SK-N-SH treated with all-trans-retinoic acid at 6 μM for 48 hours (cell line): ENCODE measurements around the gene OR51G2.
"Not testable (repeated sequence)": the region's sequence is repeated elsewhere in the genome, so short reads cannot be mapped to it uniquely, and the experiment has no call there.

Source experiments
- ATAC-seq: fragments of 200-7000 bp; cut with Tn5 transposase; 3 replicates; pipeline ENCODE4 v1.9.1; 2020; ENCODE audit warnings: mild to moderate bottlenecking, moderate library complexity
- ARNTL ChIP-seq: fragments of 450-650 bp; formaldehyde crosslinking; IDR thresholded peaks from 2 replicates; pipeline ENCODE4 v1.5.0; 2020; ENCODE audit warnings: low read depth, mild to moderate bottlenecking, moderate library complexity, borderline replicate concordance
- BACH2 ChIP-seq: fragments of 250-450 bp; sonication (Bioruptor Pico); IDR thresholded peaks from 2 replicates; pipeline ENCODE4 v1.9.0; 2021; ENCODE audit warnings: mild to moderate bottlenecking, borderline replicate concordance
- CREB5 ChIP-seq: fragments of 250-450 bp; sonication (Bioruptor Pico); IDR thresholded peaks from 2 replicates; pipeline ENCODE4 v1.5.1; 2020; ENCODE audit warnings: low read depth, mild to moderate bottlenecking, moderate library complexity
- CSDC2 ChIP-seq: fragments of 250-450 bp; sonication (Bioruptor Pico); IDR thresholded peaks from 2 replicates; pipeline ENCODE4 v1.5.0; 2020; ENCODE audit warnings: mild to moderate bottlenecking, moderate library complexity
- CSRNP3 ChIP-seq: fragments of 250-450 bp; sonication (Bioruptor Pico); IDR thresholded peaks from 2 replicates; pipeline ENCODE4 v1.5.1; 2021; ENCODE audit warnings: mild to moderate bottlenecking, moderate library complexity
- POU6F1 ChIP-seq: fragments of 250-450 bp; sonication (Bioruptor Pico); IDR thresholded peaks from 2 replicates; pipeline ENCODE4 v1.8.0; 2021; ENCODE audit warnings: low read depth, mild to moderate bottlenecking, moderate library complexity, borderline replicate concordance
- PPARA ChIP-seq: fragments of 250-450 bp; sonication (Bioruptor Pico); IDR thresholded peaks from 2 replicates; pipeline ENCODE4 v1.5.0; 2020; ENCODE audit warnings: mild to moderate bottlenecking, borderline replicate concordance
- RARB ChIP-seq: fragments of 250-450 bp; sonication (Bioruptor Pico); IDR thresholded peaks from 2 replicates; pipeline ENCODE4 v1.8.0; 2021; ENCODE audit warnings: mild to moderate bottlenecking, moderate library complexity
- SNAI2 ChIP-seq: fragments of 250-450 bp; sonication (Bioruptor Pico); IDR thresholded peaks from 2 replicates; pipeline ENCODE4 v1.5.0; 2020; ENCODE audit warnings: mild to moderate bottlenecking, moderate library complexity
- TCF4 ChIP-seq: fragments of 250-450 bp; sonication (Bioruptor Pico); IDR thresholded peaks from 2 replicates; pipeline ENCODE4 v1.8.0; 2021; ENCODE audit warnings: mild to moderate bottlenecking, moderate library complexity, borderline replicate concordance
- TSHZ2 ChIP-seq: fragments of 250-450 bp; sonication (Bioruptor Pico); IDR thresholded peaks from 2 replicates; pipeline ENCODE4 v1.5.0; 2020; ENCODE audit warnings: mild to moderate bottlenecking, moderate library complexity
- ZC3H10 ChIP-seq: fragments of 250-450 bp; sonication (Bioruptor Pico); IDR thresholded peaks from 2 replicates; pipeline ENCODE4 v1.5.1; 2021; ENCODE audit warnings: mild to moderate bottlenecking, moderate library complexity
- ZFP3 ChIP-seq: fragments of 250-450 bp; sonication (Bioruptor Pico); IDR thresholded peaks from 2 replicates; pipeline ENCODE4 v1.5.0; 2020; ENCODE audit warnings: mild to moderate bottlenecking, moderate library complexity
- ZFP30 ChIP-seq: fragments of 450-650 bp; formaldehyde crosslinking; IDR thresholded peaks from 2 replicates; pipeline ENCODE4 v1.5.0; 2022; ENCODE audit warnings: mild to moderate bottlenecking, moderate library complexity
- ZNF565 ChIP-seq: fragments of 450-650 bp; formaldehyde crosslinking; conservative IDR thresholded peaks from 2 replicates; pipeline ENCODE4 v1.5.0; 2020; ENCODE audit warnings: low read depth, mild to moderate bottlenecking, moderate library complexity
- ZNF70 ChIP-seq: fragments of 450-650 bp; formaldehyde crosslinking; IDR thresholded peaks from 2 replicates; pipeline ENCODE4 v1.5.0; 2020; ENCODE audit warnings: mild to moderate bottlenecking, moderate library complexity
- ZNF8 ChIP-seq: fragments of 450-650 bp; formaldehyde crosslinking; IDR thresholded peaks from 2 replicates; pipeline ENCODE4 v1.5.0; 2020; ENCODE audit warnings: mild to moderate bottlenecking, moderate library complexity

The OR51G2 gene

GRCh38 chr11:4960877-4961276 lies 41.7 kb upstream of the OR51G2 start:
- no peak for TF ChIP-seq ZC3H10 (CRISPR knock-in tag)
- TF ChIP-seq SNAI2 (CRISPR knock-in tag) = no peak
- no peak for TF ChIP-seq ZNF70
- ATAC-seq = no peak

- no peak for ATAC-seq
Measured at GRCh38 chr11:4957396-4957795, 38.2 kb upstream of the OR51G2 start.

GRCh38 chr11:4955613-4956012 lies 36.5 kb upstream of the OR51G2 start, which contains the start of gene OR51A2:
OR51A2 (minus strand) TSS chr11:4955713; CDS start chr11:4955713, 0 bp downstream.
- ATAC-seq = not testable (repeated sequence)

More at GRCh38 chr11:4957396-4957795, 38.2 kb upstream of the OR51G2 start:
- TF ChIP-seq ZNF70 (no peak), CREB5 (CRISPR knock-in tag) (no peak)

GRCh38 chr11:4947505-4947904 lies 28.4 kb upstream of the OR51G2 start, which contains the start of gene OR51A4:
OR51A4 (minus strand) TSS chr11:4947605; CDS start chr11:4947100, 505 bp downstream.
- no peak for TF ChIP-seq ZFP30
- TF ChIP-seq CSRNP3 (CRISPR knock-in tag) = no peak
- no peak for TF ChIP-seq ZFP3 (CRISPR knock-in tag)
- no peak for TF ChIP-seq ARNTL
- TF ChIP-seq RARB (CRISPR knock-in tag) = no peak
- TF ChIP-seq ZNF565 (CRISPR knock-in tag) = no peak

GRCh38 chr11:4936745-4937144 lies 17.6 kb upstream of the OR51G2 start:
- TF ChIP-seq TSHZ2 (CRISPR knock-in tag) (no peak), CSRNP3 (CRISPR knock-in tag) (no peak), SNAI2 (CRISPR knock-in tag) (no peak), ZNF8 (CRISPR knock-in tag) (no peak), TCF4 (CRISPR knock-in tag) (no peak), POU6F1 (no peak), RARB (CRISPR knock-in tag) (no peak), CSDC2 (CRISPR knock-in tag) (no peak), BACH2 (CRISPR knock-in tag) (no peak)
- TF ChIP-seq, all 23 proteins: peak for 0

More at GRCh38 chr11:4947505-4947904, 28.4 kb upstream of the OR51G2 start, which contains the start of gene OR51A4:
- ATAC-seq = no peak

GRCh38 chr11:4932751-4933150 lies 13.6 kb upstream of the OR51G2 start:
- ATAC-seq = no peak
- no peak for TF ChIP-seq ARNTL
- TF ChIP-seq ZFP30 = no peak
- no peak for TF ChIP-seq PPARA (CRISPR knock-in tag)
- TF ChIP-seq, all 23 proteins: peak for 0

More at GRCh38 chr11:4936745-4937144, 17.6 kb upstream of the OR51G2 start:
- ATAC-seq = no peak
